Measurements from ENCODE around the gene FAM43A. TPM values are rescaled to one million over a fixed set of nuclear protein-coding genes. Genes with fewer than 3 reads are reported as not detected.

The FAM43A gene
- total RNA-seq, 1 donor from 2014 or later: 0.29 TPM

DNA sequence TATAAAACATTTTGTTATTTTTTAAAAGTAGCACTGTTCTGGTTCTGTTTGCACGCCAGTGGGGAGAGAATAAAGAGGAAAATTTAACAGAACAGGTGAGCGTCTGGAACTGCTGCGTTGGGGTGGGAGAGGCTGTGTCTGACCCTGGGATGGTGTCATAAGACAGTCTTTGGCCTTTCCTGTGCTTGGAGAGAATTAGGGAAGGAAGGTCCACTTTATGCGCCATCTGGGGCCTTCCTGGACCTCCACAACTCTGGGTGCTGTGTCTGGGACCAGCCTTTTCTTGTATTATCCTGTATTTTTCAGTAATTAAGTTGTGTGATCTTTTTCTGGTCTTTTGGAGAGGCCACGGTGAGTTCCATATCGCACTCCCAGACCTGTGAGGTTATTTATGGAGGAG, 3.3 kb downstream of the FAM43A start:
- H3K4me3 ChIP-seq (ENCODE audit: low read depth, low read length): no peak overlapping the region
- TF ChIP-seq, protein P1, sequence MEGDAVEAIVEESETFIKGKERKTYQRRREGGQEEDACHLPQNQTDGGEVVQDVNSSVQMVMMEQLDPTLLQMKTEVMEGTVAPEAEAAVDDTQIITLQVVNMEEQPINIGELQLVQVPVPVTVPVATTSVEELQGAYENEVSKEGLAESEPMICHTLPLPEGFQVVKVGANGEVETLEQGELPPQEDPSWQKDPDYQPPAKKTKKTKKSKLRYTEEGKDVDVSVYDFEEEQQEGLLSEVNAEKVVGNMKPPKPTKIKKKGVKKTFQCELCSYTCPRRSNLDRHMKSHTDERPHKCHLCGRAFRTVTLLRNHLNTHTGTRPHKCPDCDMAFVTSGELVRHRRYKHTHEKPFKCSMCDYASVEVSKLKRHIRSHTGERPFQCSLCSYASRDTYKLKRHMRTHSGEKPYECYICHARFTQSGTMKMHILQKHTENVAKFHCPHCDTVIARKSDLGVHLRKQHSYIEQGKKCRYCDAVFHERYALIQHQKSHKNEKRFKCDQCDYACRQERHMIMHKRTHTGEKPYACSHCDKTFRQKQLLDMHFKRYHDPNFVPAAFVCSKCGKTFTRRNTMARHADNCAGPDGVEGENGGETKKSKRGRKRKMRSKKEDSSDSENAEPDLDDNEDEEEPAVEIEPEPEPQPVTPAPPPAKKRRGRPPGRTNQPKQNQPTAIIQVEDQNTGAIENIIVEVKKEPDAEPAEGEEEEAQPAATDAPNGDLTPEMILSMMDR (conservative IDR thresholded peaks at IDR 0.05; ENCODE audit: low read depth, low read length): no peak
- DNase-seq (ENCODE audit: low read depth): no peak

DNA sequence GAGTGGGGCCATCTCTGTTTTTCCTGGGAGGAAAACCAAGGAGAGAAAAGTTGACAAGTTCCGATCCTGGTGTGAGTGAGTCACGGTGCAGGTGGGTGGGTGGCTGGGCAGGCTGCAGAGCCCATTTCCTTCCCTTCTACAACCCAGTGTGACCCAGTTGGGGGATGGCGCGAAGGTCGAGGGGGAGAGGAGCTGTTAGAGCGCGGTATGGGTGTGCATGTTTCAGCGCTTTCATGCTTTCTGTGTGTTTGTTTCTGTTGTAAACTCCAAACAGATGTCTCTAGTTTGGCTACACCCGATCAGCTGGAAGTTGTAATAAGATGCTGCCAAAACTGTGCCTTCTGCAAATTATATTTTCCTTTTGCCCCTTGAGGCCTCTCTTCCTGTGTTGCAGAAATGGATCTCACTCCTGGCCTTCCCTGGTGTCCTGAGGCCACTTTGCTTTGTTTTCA, 3.8 kb downstream of the FAM43A start:
- no peak for DNase-seq (ENCODE audit: low read depth)
- no peak overlapping the region for H3K4me3 ChIP-seq (ENCODE audit: low read depth, low read length)
- TF ChIP-seq, protein P1 (conservative IDR thresholded peaks at IDR 0.05; ENCODE audit: low read depth, low read length): no peak

DNA sequence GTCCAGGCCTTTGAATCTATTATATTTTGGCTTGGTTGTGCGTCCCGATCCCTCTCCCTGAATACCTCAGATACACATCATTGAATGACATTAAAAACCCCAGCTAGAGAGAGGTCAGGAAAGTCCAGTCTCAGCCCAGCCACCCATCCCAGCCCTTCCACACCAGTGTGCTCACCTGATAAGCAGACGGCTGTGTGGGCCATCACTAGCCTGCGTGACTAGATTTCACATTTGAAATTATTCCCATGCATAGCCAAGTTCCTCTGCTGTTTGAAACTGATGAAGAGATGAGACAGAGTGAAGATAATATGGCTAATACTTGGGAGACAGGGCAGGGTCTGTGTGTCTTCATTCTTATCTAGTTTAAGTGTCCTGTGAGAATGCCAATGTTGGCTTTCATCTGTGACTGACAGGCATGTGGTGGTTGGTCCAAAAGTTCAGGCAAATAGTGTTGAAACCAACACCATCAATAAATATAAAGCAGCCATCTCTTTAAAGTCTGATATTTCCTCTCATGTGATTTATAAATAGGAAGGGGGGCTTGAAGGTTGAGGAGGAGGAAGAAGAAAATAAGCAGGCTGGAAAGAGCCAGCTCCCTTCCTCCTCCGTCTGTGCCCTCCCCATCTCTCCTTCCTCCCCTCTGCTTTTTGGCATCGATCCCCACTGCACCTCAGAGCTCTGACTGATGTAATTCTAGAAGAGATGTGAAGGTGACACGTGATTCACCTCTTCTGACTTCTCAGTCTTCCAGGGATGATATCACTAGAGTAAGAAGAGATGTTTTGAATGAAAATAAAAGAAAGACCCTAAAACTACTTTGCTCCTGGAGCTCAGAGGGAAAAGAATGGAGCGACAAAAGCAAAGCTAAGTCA, 5.1 kb downstream of the FAM43A start:
- no peak overlapping the region for H3K4me3 ChIP-seq (ENCODE audit: low read depth, low read length)
- DNase-seq (ENCODE audit: low read depth): no peak
- TF ChIP-seq, protein P1 (conservative IDR thresholded peaks at IDR 0.05; ENCODE audit: low read depth, low read length): no peak

DNA sequence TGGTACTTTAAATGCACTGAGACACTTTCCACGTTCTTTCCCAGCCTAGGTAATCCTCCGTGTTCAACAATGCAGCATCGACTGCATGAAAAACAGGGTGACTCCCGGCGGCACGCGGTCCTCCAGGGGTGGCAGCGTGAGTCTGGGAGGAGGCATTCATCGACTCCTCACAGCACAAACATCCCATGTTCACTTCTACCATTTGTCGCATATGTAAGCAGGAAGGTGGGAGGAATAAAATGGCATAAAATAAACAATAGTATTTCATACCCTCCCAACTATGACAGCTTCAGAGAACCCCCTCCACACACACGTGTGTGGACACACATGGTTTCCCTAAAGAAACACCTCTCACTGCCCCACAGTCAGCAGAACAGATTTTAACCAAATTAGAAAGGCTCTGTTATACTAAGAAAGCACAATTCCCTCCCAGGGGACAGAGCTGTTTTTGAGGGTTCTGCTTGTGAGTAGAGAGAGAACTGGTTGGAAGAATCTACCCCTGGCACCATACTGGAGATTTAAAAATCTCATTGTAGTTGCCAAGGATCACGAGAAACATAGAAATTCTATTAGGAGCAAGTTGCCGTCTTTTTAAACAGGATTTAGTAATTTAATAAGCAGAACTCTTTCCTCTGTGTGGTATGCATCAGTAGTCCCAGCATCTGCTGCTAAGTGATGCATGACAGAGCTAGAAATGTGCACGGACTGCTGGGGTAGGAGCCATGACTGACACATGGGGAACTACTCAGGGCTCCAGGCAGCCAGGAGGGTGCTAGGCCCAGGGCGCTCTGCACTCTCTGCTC, 6.0 kb downstream of the FAM43A start:
- no peak overlapping the region for H3K4me3 ChIP-seq (ENCODE audit: low read depth, low read length)
- peak; percentile 22 for DNase-seq (ENCODE audit: low read depth)
- TF ChIP-seq, protein P1 (conservative IDR thresholded peaks at IDR 0.05; ENCODE audit: low read depth, low read length): no peak

DNA sequence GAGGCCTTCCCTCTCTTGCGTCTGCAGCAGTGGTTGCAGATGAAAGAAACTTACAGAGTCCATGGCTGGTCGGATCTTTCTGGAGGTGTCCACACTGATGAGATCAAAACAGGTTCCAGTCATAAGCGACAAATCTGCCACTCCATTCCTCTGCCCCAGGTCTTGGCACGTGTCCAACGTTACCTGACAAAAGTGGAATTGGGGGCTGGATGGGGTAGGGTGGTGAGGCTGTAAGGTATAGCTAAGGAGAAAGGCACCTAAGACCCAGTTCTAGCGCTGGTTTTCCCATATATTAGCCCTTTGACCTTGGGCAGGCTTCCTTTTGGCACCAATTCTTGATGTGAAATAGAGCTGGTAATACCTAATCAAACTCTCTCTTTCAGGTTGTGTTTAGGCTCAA, 11.0 kb downstream of the FAM43A start:
- TF ChIP-seq, protein P1 (conservative IDR thresholded peaks at IDR 0.05; ENCODE audit: low read depth, low read length): no peak
- no peak overlapping the region for H3K4me3 ChIP-seq (ENCODE audit: low read depth, low read length)
- DNase-seq (ENCODE audit: low read depth): no peak

DNA sequence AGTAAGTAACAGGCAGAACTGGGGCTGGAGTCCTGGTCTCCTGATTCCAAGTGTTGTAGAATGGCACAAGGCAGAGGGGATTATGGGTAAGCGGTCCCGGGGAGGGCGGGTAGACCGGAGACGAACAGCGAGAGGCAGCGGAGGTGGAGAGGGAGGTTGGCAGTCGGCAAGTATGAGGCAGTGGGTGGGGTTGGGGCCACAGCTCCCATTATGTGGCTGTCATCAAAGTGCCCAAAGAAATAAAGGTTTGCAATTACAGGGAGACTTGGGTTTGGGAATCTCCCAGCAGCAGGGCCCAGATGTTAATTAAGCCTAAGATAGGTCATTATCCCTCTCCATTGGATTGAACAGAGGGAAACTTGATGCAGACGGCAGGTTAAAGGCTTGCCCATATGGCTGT, 16.9 kb downstream of the FAM43A start:
- TF ChIP-seq, protein P1 (conservative IDR thresholded peaks at IDR 0.05; ENCODE audit: low read depth, low read length): no peak
- no peak overlapping the region for H3K4me3 ChIP-seq (ENCODE audit: low read depth, low read length)
- no peak for DNase-seq (ENCODE audit: low read depth)
